Stimulated activated CD4-positive, alpha-beta T cell treated with anti-CD3 and anti-CD28 coated beads, Interleukin-15, amount 100 ng/mL, for 1 hour (primary cell): ENCODE results near the gene BRAP.
"Not testable (repeated sequence)": the region's sequence is repeated elsewhere in the genome, so short reads cannot be mapped to it uniquely, and the experiment has no call there.

ENCODE experiments used
- DNase-seq, 2 donors: peaks; one replicate each; pipeline ENCODE4 v3.0.0-alpha.2; 2020; ENCODE audit warnings: low read depth in 1 of 2, low spot score in 1 of 2

BRAP gene

GRCh38 chr12:111684485-111685198, 1.1 kb downstream of the BRAP start:
- DNase-seq: not testable (repeated sequence)

- no peak for DNase-seq
Measured at GRCh38 chr12:111677186-111677585, 8.6 kb downstream of the BRAP start.

- no peak for DNase-seq
Measured at GRCh38 chr12:111673503-111673902, 12.3 kb downstream of the BRAP start.

- no peak for DNase-seq
Measured at GRCh38 chr12:111672822-111673381, 12.9 kb downstream of the BRAP start.

- no peak for DNase-seq
Measured at GRCh38 chr12:111664961-111665865, 20.5 kb downstream of the BRAP start.

GRCh38 chr12:111664499-111664898, 21.3 kb downstream of the BRAP start:
- no peak for DNase-seq

- DNase-seq: no peak
Measured at GRCh38 chr12:111656016-111656415, 29.7 kb downstream of the BRAP start.

- no peak for DNase-seq
Measured at GRCh38 chr12:111655356-111655755, 30.4 kb downstream of the BRAP start.

- DNase-seq: no peak
Measured at GRCh38 chr12:111653596-111653995, 32.2 kb downstream of the BRAP start.

GRCh38 chr12:111652530-111652929, 33.2 kb downstream of the BRAP start:
- DNase-seq: not testable (repeated sequence)

- DNase-seq: no peak
Measured at GRCh38 chr12:111650912-111651311, 34.8 kb downstream of the BRAP start.

- DNase-seq: no peak
Measured at GRCh38 chr12:111645433-111645832, 40.3 kb downstream of the BRAP start.

GRCh38 chr12:111643427-111643826, 42.3 kb downstream of the BRAP start:
- no peak for DNase-seq

GRCh38 chr12:111642681-111643426, 42.9 kb downstream of the BRAP start:
- no peak for DNase-seq

- no peak for DNase-seq
Measured at GRCh38 chr12:111640506-111640905, 45.2 kb downstream of the BRAP start.

- DNase-seq: no peak
Measured at GRCh38 chr12:111638556-111638955, 47.2 kb downstream of the BRAP start.

- no peak for DNase-seq
Measured at GRCh38 chr12:111636209-111636945, 49.4 kb downstream of the BRAP start.

GRCh38 chr12:111635524-111635923, 50.2 kb downstream of the BRAP start:
- DNase-seq: no peak

GRCh38 chr12:111628505-111629260, 57.1 kb downstream of the BRAP start:
- no peak for DNase-seq

GRCh38 chr12:111626230-111626629, 59.5 kb downstream of the BRAP start:
- no peak for DNase-seq
